ENCODE data around the gene KLF7.
A peak's percentile ranks its signal among the peaks of the same experiment; 100 is the strongest.
"Not testable (repeated sequence)": the region's sequence is repeated elsewhere in the genome, so short reads cannot be mapped to it uniquely, and the experiment has no call there.

KLF7 gene

GRCh38 chr2:207037896-207038295 lies 127.9 kb downstream of the KLF7 start:
- no peaks in the 10 kb centered on the region for H3K9me3 ChIP-seq (ENCODE audit: severe bottlenecking)
- no peaks in the 10 kb centered on the region for H3K27me3 ChIP-seq (ENCODE audit: insufficient read depth, poor library complexity, severe bottlenecking)
- no peaks in the 10 kb centered on the region for H3K36me3 ChIP-seq (ENCODE audit: low read depth)
- H3K27ac ChIP-seq (ENCODE audit: poor library complexity, severe bottlenecking) = no peak overlapping the region
- no peaks in the 10 kb centered on the region for H3K4me1 ChIP-seq (ENCODE audit: insufficient read depth, poor library complexity, severe bottlenecking)
- ATAC-seq (ENCODE audit: low read depth) (no peak), DNase-seq (ENCODE audit: low spot score) (no peak)
- no peak for TF ChIP-seq CTCF (IDR thresholded peaks at IDR 0.05; ENCODE audit: poor library complexity, severe bottlenecking)
- no peak overlapping the region for H3K4me3 ChIP-seq (ENCODE audit: severe bottlenecking)

- not testable (repeated sequence) for H3K4me3 ChIP-seq (ENCODE audit: severe bottlenecking); H3K27ac ChIP-seq (ENCODE audit: poor library complexity, severe bottlenecking); H3K27me3 ChIP-seq (ENCODE audit: insufficient read depth, poor library complexity, severe bottlenecking); H3K4me1 ChIP-seq (ENCODE audit: insufficient read depth, poor library complexity, severe bottlenecking); H3K36me3 ChIP-seq (ENCODE audit: low read depth); DNase-seq (ENCODE audit: low spot score); ATAC-seq (ENCODE audit: low read depth); H3K9me3 ChIP-seq (ENCODE audit: severe bottlenecking)
Observed at GRCh38 chr2:207037023-207037422, 128.7 kb downstream of the KLF7 start.

- no peak for ATAC-seq (ENCODE audit: low read depth)
- H3K4me1 ChIP-seq (ENCODE audit: insufficient read depth, poor library complexity, severe bottlenecking) = no peaks in the 10 kb centered on the region
- TF ChIP-seq CTCF (IDR thresholded peaks at IDR 0.05; ENCODE audit: poor library complexity, severe bottlenecking) = no peak
- H3K27me3 ChIP-seq (ENCODE audit: insufficient read depth, poor library complexity, severe bottlenecking) = no peaks in the 10 kb centered on the region
- no peak overlapping the region for H3K27ac ChIP-seq (ENCODE audit: poor library complexity, severe bottlenecking)
- H3K36me3 ChIP-seq (ENCODE audit: low read depth) = no peaks in the 10 kb centered on the region
- no peak overlapping the region for H3K4me3 ChIP-seq (ENCODE audit: severe bottlenecking)
- H3K9me3 ChIP-seq (ENCODE audit: severe bottlenecking) = no peaks in the 10 kb centered on the region
- no peak for DNase-seq (ENCODE audit: low spot score)
Observed at GRCh38 chr2:207035875-207036274, 129.9 kb downstream of the KLF7 start.

GRCh38 chr2:207032490-207032889 lies 133.3 kb downstream of the KLF7 start:
- Histone ChIP-seq H3K27me3 (ENCODE audit: insufficient read depth, poor library complexity, severe bottlenecking) (no peaks in the 10 kb centered on the region), H3K27ac (ENCODE audit: poor library complexity, severe bottlenecking) (no peak overlapping the region), H3K9me3 (ENCODE audit: severe bottlenecking) (no peaks in the 10 kb centered on the region), H3K36me3 (ENCODE audit: low read depth) (no peaks in the 10 kb centered on the region), H3K4me3 (ENCODE audit: severe bottlenecking) (no peak overlapping the region), H3K4me1 (ENCODE audit: insufficient read depth, poor library complexity, severe bottlenecking) (no peaks in the 10 kb centered on the region)
- TF ChIP-seq CTCF (IDR thresholded peaks at IDR 0.05; ENCODE audit: poor library complexity, severe bottlenecking) = no peak
- ATAC-seq (ENCODE audit: low read depth) = peak; percentile 64; the same call in 1 of the 3 replicates
- no peak for DNase-seq (ENCODE audit: low spot score)
